ENCODE measurements around the gene TULP1.

- TF ChIP-seq, protein P1, sequence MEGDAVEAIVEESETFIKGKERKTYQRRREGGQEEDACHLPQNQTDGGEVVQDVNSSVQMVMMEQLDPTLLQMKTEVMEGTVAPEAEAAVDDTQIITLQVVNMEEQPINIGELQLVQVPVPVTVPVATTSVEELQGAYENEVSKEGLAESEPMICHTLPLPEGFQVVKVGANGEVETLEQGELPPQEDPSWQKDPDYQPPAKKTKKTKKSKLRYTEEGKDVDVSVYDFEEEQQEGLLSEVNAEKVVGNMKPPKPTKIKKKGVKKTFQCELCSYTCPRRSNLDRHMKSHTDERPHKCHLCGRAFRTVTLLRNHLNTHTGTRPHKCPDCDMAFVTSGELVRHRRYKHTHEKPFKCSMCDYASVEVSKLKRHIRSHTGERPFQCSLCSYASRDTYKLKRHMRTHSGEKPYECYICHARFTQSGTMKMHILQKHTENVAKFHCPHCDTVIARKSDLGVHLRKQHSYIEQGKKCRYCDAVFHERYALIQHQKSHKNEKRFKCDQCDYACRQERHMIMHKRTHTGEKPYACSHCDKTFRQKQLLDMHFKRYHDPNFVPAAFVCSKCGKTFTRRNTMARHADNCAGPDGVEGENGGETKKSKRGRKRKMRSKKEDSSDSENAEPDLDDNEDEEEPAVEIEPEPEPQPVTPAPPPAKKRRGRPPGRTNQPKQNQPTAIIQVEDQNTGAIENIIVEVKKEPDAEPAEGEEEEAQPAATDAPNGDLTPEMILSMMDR (IDR thresholded peaks at IDR 0.05; ENCODE audit: poor library complexity): no peak
- no peak for TF ChIP-seq EZH2 (IDR thresholded peaks at IDR 0.05; ENCODE audit: borderline replicate concordance)
Observed at GRCh38 chr6:35521235-35521634, 8.5 kb upstream of the TULP1 start.
